GM18507 (cell line): Measurements from ENCODE around the gene EIF2B1.
"Not testable (repeated sequence)": the region's sequence is repeated elsewhere in the genome, so short reads cannot be mapped to it uniquely, and the experiment has no call there.

Experiments
- DNase-seq: peaks from one replicate; pipeline ENCODE4 v3.0.0; 2011; ENCODE audit warnings: low read depth; ENCODE audit not compliant: insufficient read length; ENCODE audit errors: extremely low spot score
- FAIRE-seq: peaks from 2 replicates; lab custom pipeline; 2011; peaks lifted over from hg19 to GRCh38; lab: Jason Lieb, UNC

EIF2B1 gene

GRCh38 chr12:123621619-123622530 lies 11.6 kb downstream of the EIF2B1 start:
- FAIRE-seq, result no peak

GRCh38 chr12:123621101-123621500 lies 12.4 kb downstream of the EIF2B1 start:
- DNase-seq (no peak), FAIRE-seq (no peak)

More at GRCh38 chr12:123621619-123622530, 11.6 kb downstream of the EIF2B1 start:
- DNase-seq, result no peak

- DNase-seq, result no peak
- no peak for FAIRE-seq
Observed at GRCh38 chr12:123617580-123617979, 15.9 kb downstream of the EIF2B1 start.

DNA sequence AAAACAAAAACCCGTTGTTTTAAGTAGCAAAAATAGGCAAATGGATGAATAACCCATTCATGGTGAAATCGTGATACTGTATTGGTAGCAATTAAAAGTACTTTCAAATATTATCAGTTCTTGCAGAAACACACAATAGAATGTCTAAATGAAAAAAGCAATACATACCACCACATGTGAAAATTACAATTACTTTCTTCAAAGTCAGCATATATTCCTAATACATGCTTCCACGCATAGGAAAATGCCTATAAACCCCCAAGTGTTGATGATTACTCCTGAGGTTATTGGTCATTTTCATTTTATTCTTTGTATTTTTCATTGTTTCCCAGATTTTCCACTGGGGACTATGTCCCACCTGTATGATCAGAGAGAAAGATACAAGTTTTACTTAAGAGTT lies 16.3 kb downstream of the EIF2B1 start:
- DNase-seq (no peak), FAIRE-seq (no peak)

DNA sequence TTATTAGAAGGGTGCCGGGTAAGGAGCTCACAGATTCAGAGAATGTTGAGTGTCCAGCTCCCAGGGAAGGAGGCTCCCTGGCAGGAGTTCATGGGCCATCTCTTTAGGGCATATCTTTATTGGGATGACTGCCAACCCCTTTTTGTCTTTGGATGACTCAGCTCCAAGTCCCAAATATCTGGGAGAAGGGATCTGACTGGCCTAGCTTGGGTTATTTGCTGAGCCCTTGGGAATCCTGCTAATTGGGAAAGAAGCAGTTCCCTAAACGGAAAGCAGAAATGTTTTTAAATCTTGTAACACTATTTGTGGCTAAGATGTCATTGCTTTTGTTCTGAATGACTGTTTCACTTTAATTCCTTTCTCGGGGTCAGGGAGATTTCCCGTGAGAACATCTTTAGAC lies 19.0 kb downstream of the EIF2B1 start:
- no peak for FAIRE-seq

GRCh38 chr12:123614110-123614509 lies 19.4 kb downstream of the EIF2B1 start:
- DNase-seq (no peak), FAIRE-seq (no peak)

More for the DNA sequence above, 19.0 kb downstream of the EIF2B1 start:
- DNase-seq, result no peak

DNA sequence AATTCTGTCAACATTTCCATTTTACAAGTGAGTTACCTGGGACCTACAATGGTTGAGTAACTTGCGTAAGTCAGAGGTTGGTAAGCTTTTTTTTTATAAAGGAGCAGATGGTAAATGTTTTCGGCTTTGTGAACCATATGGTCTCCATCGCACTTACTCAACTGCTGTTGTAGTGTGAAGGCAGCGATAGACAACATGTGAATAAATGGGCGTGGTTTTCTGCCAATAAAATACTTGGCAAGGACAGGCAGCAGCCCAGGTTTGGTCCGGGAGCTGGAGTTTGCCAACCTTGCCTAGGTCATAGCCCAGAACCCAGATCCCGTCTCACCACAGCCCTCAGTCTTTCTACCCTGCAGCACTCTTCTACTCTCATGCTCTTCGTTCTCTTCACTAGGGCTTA lies 25.3 kb downstream of the EIF2B1 start:
- DNase-seq, result no peak
- FAIRE-seq, result no peak

GRCh38 chr12:123607756-123608155 lies 25.7 kb downstream of the EIF2B1 start:
- FAIRE-seq, result no peak
- no peak for DNase-seq

- not testable (repeated sequence) for DNase-seq, FAIRE-seq
Observed at GRCh38 chr12:123603495-123603894, 30.0 kb downstream of the EIF2B1 start.

- no peak for DNase-seq
Observed at GRCh38 chr12:123602651-123603195, 30.8 kb downstream of the EIF2B1 start.

GRCh38 chr12:123601602-123602489 lies 31.6 kb downstream of the EIF2B1 start, which contains the start of gene DDX55:
Gene DDX55 (plus strand): TSS chr12:123602099. CDS start chr12:123602149, 50 bp downstream.
- peak; percentile 54 for FAIRE-seq
- DNase-seq, result peak; percentile 73

More at GRCh38 chr12:123602651-123603195, 30.8 kb downstream of the EIF2B1 start:
- FAIRE-seq, result no peak

GRCh38 chr12:123599721-123600120 lies 33.8 kb downstream of the EIF2B1 start:
- no peak for DNase-seq
- no peak for FAIRE-seq

- FAIRE-seq (no peak), DNase-seq (no peak)
Observed at GRCh38 chr12:123599310-123599709, 34.2 kb downstream of the EIF2B1 start.

DNA sequence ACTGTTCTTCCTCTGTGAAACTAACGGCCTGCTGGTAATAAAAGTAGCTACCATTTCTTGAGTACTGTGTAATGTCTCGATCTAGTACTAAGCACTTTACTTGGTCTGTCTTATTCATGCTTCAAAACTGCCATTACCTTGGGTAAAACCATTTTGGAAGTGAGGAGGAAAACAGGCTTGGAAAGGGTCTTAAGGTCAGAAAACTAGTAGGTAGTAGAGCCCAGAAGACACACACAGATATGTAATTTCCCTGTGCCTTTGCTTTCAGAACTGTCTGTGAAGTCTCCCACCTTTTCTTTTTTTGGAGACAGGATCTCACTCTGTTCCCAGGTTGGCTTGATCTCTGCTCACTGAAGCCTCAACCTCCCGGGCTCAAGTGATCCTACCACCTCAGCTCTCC lies 35.0 kb downstream of the EIF2B1 start:
- no peak for DNase-seq
- FAIRE-seq, result no peak

- no peak for DNase-seq
- FAIRE-seq, result no peak
Observed at GRCh38 chr12:123597100-123597499, 36.4 kb downstream of the EIF2B1 start.

DNA sequence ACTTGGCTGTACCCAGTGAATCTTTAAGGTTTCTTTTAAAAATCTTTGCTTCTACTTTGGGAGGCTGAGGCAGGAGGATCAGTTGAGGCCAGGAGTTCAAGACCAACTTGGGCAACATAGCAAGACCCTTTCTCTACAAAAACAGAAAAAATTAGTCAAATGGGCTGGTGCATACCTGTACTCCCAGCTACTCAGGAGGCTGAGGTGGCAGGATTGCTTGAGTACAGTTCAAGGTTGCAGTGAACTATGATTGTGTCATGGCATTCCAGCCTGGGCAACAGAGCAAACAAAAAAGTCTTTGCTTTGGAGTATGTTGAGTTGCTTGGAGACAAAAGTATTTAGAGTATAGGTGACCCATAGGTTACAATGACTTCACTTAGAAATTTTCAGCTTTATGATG lies 37.8 kb downstream of the EIF2B1 start:
- no peak for FAIRE-seq
- no peak for DNase-seq

DNA sequence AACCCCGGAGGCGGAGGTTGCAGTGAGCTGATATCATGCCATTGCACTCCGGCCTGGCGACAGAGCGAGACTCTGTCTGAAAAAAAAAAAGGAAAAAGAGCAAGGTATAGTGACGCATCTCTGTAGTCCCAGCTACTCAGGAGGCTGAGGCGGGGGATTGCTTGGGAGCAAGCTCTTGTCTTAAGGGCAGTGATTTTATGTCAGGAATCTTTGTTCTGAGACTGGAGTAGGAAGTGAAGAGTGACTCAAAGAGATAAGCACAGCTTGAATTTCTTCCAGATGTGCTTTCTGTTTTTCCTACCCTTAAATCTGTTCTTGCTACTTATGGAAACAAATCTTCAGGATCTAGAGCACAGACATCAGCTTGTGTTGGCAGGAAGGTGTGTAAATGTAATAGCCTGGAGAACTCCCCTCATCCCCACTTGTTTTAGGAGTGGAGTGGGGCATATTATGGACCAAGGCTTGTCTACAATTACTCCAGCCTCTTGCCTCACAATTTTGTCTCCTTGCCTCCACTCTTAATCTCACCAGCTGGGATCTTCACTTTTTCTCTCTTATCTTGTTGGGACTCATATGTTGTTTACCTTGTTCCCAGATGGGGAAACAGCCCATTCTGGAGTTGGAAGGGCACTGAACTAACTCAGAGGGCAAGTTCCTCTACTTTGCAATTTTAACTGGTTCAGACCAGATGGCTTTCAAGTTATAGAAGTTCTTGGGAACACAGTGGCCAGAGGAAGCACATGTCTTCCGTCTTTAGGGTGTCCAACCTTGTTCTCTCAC lies 41.6 kb downstream of the EIF2B1 start:
- no peak for FAIRE-seq
- DNase-seq, result no peak

DNA sequence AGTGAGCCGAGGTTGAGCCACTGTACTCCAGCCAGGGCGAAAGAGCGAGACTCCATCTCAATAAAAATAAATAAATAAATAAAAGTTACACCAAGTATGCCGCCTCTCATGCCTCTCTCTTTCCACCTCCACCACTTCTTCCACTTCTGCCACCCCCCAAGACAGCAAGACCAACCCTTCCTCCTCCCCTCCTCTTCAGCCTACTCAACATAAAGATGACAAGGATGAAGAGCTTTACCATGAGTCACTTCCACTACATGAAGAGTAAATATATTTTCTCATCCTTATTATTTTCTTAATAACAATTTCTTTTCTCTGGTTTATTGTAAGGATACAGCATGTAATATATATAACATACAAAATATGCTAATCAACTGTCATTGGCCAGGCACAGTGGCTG lies 52.7 kb downstream of the EIF2B1 start:
- DNase-seq, result no peak
- FAIRE-seq, result no peak

GRCh38 chr12:123578829-123579228 lies 54.7 kb downstream of the EIF2B1 start:
- DNase-seq, FAIRE-seq: not testable (repeated sequence)
